Activated CD8-positive, alpha-beta memory T cell treated with anti-CD3 and anti-CD28 coated beads for 48 hours (primary cell): ENCODE results near the gene ZMAT2.
A peak's percentile ranks its signal among the peaks of the same experiment; 100 is the strongest.
"Not testable (repeated sequence)": the region's sequence is repeated elsewhere in the genome, so short reads cannot be mapped to it uniquely, and the experiment has no call there.

Experiments used
- DNase-seq, 3 experiments: peaks; one replicate each; pipeline ENCODE4 v3.0.0-alpha.2; 2020; ENCODE audit warnings: low read depth in 2 of 3, low spot score in 2 of 3

ZMAT2 gene

DNA sequence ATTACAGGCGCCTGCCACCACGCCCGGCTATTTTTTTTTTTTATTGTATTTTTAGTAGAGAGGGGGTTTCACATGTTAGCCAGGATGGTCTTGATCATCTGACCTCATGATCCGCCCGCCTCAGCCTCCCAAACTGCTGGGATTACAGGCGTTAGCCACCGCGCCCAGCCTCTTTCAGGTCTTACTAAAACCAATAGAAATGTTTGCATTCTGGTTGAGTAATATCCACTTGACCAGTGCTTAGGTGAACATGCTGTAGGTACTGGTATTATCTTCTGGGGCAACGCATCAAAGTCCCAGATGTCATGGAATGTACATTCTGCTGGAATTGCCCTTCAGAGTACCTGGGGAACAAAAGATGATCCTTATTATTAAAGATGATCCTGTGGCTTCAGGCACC, 8.5 kb downstream of the ZMAT2 start:
- not testable (repeated sequence) for DNase-seq

DNA sequence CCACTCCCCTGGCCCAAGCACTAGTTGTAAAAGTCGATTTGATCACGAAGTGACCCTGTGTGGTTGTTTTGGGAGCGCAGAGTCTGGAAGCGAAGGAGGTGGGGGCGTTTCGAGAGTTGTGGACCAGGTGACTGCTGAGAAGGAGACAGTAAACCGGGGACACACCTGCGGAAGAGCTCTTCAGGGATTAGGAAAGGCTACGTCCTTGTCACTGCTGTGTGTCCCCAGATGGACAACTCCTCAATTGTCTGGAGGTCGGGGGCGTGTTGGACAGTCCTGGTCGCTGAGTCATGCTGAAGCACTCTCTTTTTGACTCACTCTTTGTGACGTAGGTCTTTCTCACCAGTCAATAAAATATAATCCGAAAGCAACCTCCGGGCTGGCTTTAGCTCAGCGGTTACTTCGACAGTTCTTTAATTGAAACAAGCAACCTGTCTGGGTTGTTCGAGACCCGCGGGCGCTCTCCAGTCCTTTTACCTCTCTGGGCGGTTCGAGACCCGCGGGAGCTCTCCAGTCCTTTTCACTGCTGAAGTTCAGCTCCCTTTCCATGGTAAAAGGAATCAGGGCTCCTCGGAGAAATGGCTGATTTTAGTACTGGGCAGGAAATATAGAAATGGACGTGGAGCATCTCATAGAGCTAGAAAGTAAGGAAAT, 10.8 kb downstream of the ZMAT2 start:
- peak; percentile 74 to 95 (median 83) for DNase-seq

DNA sequence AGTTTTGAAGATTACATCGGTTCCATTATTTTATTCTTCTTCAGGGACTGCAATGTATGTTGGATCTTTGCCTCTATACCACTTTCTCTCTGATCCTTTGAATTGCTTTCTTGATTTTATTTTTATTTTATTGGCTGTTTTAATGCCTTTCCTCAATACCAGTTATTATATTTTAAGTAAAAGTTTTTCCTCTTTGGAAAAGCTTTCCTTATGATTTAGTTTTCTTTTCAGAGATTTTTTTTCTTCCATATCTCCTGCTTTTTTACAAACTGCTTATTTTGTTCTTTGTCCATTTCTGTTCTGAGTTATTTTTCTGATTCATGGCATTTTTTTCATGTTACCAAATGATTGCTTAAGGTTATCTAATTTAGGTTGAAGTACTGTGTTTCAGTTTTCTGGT, 11.5 kb downstream of the ZMAT2 start:
- no peak for DNase-seq

DNA sequence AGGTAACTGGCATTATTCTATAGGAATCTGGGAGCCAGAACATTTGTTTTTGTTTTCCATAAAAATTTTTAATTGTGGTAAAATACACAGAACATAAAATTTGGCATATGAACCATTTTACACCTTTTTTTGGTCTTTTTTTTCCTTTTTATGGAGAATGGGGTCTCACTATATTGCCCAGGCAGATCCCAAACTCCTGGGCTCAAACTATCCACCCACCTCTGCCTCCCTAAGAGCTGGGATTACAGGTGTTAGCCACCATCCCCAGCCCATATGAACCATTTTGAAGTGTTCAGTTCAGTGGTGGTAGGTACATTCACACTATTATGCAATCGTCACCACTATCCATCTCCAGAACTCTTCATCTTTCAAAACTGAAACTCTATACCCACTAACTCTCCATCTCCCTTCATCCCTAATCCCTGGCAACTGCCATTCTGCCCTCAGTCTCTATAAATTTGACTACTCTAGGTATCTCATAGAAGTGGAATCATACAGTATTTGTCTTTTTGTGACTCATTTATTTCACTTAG, 13.4 kb downstream of the ZMAT2 start:
- no peak for DNase-seq

DNA sequence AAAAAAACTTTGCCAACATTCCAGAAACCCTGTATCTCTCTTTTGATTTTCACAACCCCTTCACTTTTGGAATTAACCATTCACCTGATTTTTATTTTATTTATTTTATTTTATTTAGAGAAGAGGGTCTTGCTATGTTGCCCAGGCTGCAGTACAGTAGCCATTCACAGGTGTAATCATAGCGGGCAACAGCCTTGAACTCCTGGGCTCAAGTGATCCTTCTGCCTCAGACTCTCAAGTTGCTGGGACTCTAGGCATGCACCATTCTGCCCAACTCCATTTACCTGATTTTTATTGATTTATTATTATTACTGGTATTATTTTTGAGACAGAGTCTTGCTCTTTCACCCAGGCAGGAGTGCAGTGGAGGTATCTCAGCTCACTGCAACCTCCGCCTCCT, 16.0 kb downstream of the ZMAT2 start:
- not testable (repeated sequence) for DNase-seq

DNA sequence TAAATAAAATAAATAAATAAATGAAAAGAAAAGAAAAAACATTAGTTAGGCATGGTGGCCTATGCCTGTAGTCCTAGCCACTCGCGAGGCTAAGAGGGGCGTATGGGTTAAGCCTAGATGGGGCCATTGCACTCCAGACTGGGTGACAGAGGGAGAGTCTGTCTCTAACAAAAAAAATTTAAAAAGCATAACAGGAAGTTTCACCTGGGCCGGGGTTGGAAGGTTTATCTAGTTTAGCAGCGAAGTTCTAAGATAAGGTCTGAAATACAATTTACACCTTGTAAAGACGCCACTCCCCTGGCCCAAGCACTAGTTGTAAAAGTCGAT, 18.0 kb downstream of the ZMAT2 start:
- DNase-seq, result no peak

DNA sequence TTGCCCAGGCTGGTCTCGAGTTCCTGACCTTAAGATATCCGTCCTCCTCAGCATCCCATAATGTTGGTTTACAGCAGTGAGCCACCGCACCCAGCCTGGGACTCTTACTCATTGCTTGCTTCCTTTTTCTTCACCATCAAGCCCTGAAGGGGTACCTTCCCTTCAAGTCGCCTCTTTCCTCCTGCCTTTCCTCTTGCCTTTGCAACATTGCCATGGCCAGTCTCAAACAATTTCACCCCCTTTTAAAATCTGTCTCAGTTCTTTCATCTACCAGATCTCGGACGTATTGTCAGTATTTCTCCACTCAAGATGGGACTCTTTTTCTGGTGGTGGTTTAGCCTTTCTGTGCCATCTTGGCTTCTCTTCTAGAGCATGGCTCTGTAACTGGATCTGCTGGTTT, 20.5 kb downstream of the ZMAT2 start:
- not testable (repeated sequence) for DNase-seq

DNA sequence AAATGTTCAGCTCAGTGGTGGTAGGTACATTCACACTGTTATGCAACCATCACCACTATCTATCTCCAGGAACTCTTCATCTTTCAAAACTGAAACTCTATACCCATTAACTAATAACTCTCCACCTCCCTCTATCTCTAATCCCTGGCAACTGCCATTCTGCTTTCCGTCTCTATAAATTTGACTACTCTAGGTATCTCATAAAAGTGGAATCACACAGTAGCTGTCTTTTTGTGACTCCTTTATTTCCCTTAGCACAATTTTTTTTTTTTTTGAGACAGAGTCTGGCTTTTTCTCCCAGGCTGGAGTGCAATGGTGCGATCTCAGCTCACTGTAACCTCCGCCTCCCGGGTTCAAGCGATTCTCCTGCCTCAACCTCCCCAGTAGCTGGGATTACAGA, 21.1 kb downstream of the ZMAT2 start:
- not testable (repeated sequence) for DNase-seq

DNA sequence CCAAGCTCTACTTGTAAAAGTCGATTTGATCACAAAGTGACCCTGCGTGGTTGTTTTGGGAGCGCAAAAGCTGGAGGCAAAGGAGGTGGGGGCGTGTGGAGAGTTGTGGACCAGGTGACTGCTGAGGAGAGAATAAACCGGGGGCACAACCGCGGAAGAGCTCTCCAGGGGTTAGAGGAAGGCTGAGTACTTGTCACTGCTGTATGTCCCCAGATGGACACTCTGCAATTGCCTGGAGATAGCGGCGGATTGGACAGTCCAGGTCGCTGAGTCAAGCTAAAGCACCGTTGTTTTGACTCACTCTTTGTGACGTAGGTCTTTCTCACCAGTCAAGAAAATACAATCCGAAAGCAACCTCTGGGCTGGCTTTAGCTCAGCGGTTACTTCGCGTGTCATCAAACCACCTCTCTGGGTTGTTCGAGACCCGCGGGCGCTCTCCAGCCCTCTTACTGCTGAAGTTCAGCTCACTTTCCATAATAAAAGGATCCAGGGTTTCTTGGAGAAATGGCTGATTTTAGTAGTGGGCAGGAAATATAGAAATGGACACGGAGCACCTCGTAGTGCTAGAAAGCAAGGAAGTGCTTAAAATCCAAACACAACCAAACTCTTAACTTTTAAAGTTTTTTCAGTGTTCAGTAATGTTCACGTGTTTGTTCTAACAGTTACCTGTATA, 25.7 kb downstream of the ZMAT2 start:
- DNase-seq, result peak; percentile 54 to 87 (median 59)

DNA sequence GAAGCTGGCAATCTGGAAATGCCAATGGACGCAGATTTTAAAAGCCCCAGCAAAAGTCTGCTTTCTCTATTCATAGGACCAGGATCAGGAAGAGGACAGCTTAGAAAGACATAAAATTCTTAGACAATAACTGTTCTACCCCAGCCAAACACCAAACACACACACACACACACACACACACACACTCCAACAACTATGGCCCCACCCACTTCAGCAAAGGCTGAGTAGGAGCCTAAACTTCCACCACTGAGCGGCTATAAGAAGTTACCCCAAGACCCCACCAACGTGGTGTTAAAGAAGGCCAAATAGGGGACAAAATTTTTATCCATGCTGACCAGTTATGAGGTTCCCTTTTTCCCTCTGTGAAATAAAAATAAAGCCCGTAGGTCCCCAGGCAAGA, 32.9 kb downstream of the ZMAT2 start:
- DNase-seq, result no peak

DNA sequence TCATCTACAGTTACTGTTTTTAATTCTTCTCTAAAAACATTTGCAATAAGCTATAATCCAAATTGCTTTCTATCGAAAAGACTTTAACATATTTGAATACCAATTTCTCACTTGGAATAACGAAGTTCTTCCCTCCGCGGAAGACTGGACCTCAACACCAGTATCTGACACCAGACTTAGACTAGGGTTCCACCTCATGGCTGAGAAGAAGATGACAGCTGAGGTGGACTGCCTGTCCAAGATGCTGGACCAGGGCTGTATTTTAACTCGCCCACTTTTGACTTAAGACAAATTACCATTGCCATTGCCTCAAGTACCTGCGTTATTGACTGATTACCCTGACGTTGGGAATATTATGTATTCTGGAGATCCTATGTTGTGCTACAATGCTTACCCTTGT, 34.1 kb downstream of the ZMAT2 start:
- DNase-seq, result no peak

DNA sequence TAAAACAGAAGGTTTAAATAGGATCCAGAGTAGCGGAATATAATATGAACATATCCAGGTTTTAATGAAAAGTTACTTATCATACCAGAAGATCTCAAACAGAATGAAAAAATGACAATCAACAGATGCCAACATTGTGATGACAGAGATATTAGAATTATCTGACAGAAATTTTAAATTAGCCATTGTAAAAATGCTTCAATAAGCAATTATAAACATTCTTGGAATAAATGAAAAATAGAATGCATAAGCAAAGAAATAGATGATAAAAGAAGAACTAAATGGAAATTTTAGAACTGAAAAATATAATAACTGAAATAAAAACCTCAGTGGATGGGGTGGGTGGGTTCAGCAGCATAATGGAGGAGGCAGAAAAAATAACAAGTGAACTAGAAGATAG, 37.2 kb downstream of the ZMAT2 start:
- no peak for DNase-seq

DNA sequence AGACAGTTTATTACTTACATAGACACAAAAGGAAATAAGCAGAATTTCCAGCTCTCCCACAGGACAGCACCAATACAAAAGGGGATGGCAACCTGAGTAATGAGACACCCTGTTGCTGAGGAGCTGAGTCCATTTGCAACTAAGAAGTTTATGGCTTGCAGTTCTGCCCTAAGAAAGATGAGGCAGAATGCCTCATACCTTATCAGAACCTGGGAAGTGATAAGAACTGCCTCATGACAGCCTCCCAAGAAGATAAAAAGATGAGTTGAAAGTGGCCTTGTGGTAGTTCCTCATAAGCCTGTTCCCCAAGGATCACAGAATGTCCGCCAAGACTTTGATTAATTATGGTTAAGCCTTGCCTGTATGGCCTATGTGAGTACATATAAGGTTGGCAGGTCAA, 41.7 kb downstream of the ZMAT2 start:
- DNase-seq, result no peak

DNA sequence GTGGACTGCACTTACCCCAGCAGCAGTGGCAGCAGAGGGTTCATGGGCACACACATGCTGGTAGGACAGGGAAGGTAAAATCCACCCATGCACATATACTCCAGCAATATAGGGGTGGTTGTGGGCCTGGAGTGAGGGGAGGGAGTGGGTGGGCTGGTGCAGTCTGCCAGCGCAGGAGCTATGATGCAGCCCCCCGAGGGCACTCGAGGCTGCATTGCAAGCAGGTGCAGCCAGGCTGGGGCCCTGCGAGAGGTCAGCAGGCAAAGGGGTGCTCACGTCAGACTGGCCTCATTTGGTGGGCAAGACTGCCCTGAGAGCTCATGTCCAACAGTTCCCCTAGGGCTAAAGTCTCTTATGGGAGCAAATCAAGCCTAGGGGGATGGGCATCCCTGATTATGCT, 53.3 kb downstream of the ZMAT2 start:
- no peak for DNase-seq
